ENCODE data around the gene PDGFC.

DNA sequence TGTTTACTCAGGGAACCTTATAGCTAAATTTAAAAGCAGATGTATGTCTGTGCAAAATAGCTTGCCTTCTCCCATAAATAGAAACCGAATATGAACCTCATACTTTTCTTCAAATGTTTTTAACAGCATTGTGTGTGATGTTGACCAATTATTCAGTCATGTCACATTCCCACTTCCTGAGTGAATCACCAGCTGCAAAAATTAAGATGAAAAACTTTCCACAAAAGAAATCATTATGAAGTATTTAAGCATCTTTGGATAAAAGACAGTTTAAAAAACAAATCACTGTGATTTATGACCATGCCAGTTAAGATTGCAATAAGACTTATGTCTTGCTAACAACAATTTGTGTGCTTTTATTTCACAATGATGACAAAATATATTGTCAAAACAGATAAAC is 220.1 kb downstream of the PDGFC start:
- no peak for TF ChIP-seq POLR2AphosphoS5 (IDR thresholded peaks at IDR 0.05)
- TF ChIP-seq, protein P1, sequence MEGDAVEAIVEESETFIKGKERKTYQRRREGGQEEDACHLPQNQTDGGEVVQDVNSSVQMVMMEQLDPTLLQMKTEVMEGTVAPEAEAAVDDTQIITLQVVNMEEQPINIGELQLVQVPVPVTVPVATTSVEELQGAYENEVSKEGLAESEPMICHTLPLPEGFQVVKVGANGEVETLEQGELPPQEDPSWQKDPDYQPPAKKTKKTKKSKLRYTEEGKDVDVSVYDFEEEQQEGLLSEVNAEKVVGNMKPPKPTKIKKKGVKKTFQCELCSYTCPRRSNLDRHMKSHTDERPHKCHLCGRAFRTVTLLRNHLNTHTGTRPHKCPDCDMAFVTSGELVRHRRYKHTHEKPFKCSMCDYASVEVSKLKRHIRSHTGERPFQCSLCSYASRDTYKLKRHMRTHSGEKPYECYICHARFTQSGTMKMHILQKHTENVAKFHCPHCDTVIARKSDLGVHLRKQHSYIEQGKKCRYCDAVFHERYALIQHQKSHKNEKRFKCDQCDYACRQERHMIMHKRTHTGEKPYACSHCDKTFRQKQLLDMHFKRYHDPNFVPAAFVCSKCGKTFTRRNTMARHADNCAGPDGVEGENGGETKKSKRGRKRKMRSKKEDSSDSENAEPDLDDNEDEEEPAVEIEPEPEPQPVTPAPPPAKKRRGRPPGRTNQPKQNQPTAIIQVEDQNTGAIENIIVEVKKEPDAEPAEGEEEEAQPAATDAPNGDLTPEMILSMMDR (IDR thresholded peaks at IDR 0.05): no peak
- no peak for TF ChIP-seq EP300 (IDR thresholded peaks at IDR 0.05)
- no peak for TF ChIP-seq POLR2A (IDR thresholded peaks at IDR 0.05)

Measured in gastroesophageal sphincter (tissue), 3 donors.